Psoas muscle (tissue), 8 donors: Measurements from ENCODE around the gene MAPT. TPM values are rescaled to one million over a fixed set of nuclear protein-coding genes. Genes with fewer than 3 reads are reported as not detected.

Experiments used
- ATAC-seq, 4 donors: fragments of 200-7000 bp; cut with Tn5 transposase; one replicate each; pipeline ENCODE4 v1.9.1; 2020; ENCODE audit warnings: moderate library complexity in 3 of 4, mild to moderate bottlenecking in 2 of 4
- DNase-seq, 2 donors: peaks; one replicate each; pipeline ENCODE4 v3.0.0-alpha.2; 2020
- H3K27ac ChIP-seq: fragments of 200-600 bp; one replicate; pipeline ENCODE4 v1.8.0; 2022
- H3K27me3 ChIP-seq, 3 donors: fragments of 200-600 bp in 1 of 3; one replicate each; pipeline versions ENCODE4 v1.6.1 to v1.8.0; 2013 to 2022; ENCODE audit warnings: low read length in 2 of 3, mild to moderate bottlenecking in 2 of 3, moderate library complexity in 1 of 3; ENCODE audit not compliant: insufficient read depth in 3 of 3
- H3K36me3 ChIP-seq, 2 donors: fragments of 200-600 bp in 1 of 2; one replicate each; pipeline versions ENCODE4 v1.6.1 to v1.8.0; 2013 to 2022; ENCODE audit warnings: low read depth in 1 of 2, mild to moderate bottlenecking in 1 of 2, moderate library complexity in 1 of 2; ENCODE audit not compliant: insufficient read depth in 1 of 2
- H3K4me1 ChIP-seq: fragments of 200-600 bp; one replicate; pipeline ENCODE4 v1.8.0; 2022
- H3K4me3 ChIP-seq: fragments of 200-600 bp; one replicate; pipeline ENCODE4 v1.8.0; 2022; ENCODE audit warnings: mild to moderate bottlenecking
- H3K9me3 ChIP-seq: fragments of 200-600 bp; one replicate; pipeline ENCODE4 v1.8.0; 2022
- WGBS, 3 donors: extraction: QIAGEN DNeasy Blood & Tissue Kit; methylation state at CpG; one replicate each; pipeline versions ENCODE4 v1.1.6 to v1.1.7; 2013; 5-methylcytosine and 5-hydroxymethylcytosine counted together
- intact Hi-C, 2 donors: fragments of 100-400 bp; cut with DNase I; formaldehyde crosslinking; loops; one replicate each; pipeline versions ENCODE4 v1.11.0 to v1.14.2; 2022
- polyA plus RNA-seq, 3 donors: library from polyadenylated mRNA; stranded (reverse); fragments of 200-250 nt; gene quantifications; one replicate each; pipeline ENCODE4 v1.2.3, GENCODE V29; 2013
- total RNA-seq, 4 donors: library from RNA; stranded (reverse); fragmentation: NEBNext Ultra II Directional in 2 of 4; extraction: Animal tissue kit (Norgen Biotek cat#: 25700) in 2 of 4; gene quantifications; one replicate each; pipeline versions ENCODE4 v1.2.1 to v1.2.4, GENCODE V29; 2021 to 2023
- TF ChIP-seq, protein P1 (sequence below): fragments of 200-600 bp; IDR thresholded peaks from one replicate; pipeline ENCODE4 v1.8.0; 2022; ENCODE audit warnings: antibody characterized with exemption
- donor health status: healthy with polysubstance abuse.
- donor health status: DM: no; HTN: no; CAD: no; lungs with moderate emphysema.
- donor health status: Bipolar disorder and iron deficiency.
- donor health status: healthy.
- donor health status: DM: yes; HTN: yes; CAD: no.
- donor health status: DM: no; HTN: no; CAD: no.
- donor health status: DM: no; HTN: no; CAD: no.
- donor health status: DM: yes; HTN: yes; CAD: no.

The MAPT gene
- total and polyA plus RNA-seq, 7 donors, result 16.0 to 253 (median 104) TPM

GRCh38 chr17:46071796-46072195 is 177.4 kb downstream of the MAPT start:
- Histone ChIP-seq H3K36me3 (peaks cover 0 to 13% of the 10 kb centered on the region in 2 donors), H3K27ac (peak overlapping the region; percentile 57), H3K27me3 (no peaks in the 10 kb centered on the region), H3K4me3 (no peak overlapping the region), H3K4me1 (peaks cover 39% of the 10 kb centered on the region), H3K9me3 (no peaks in the 10 kb centered on the region)
- intact Hi-C loops, result no loop called here
- DNase-seq (no peak), ATAC-seq (peak in 2 of 4 donors; percentile 51 to 75)
- 25 to 37% (median 29%) methylated on average over 5 of the region's 5 CpGs for WGBS, 3 donors
- TF ChIP-seq, protein P1, sequence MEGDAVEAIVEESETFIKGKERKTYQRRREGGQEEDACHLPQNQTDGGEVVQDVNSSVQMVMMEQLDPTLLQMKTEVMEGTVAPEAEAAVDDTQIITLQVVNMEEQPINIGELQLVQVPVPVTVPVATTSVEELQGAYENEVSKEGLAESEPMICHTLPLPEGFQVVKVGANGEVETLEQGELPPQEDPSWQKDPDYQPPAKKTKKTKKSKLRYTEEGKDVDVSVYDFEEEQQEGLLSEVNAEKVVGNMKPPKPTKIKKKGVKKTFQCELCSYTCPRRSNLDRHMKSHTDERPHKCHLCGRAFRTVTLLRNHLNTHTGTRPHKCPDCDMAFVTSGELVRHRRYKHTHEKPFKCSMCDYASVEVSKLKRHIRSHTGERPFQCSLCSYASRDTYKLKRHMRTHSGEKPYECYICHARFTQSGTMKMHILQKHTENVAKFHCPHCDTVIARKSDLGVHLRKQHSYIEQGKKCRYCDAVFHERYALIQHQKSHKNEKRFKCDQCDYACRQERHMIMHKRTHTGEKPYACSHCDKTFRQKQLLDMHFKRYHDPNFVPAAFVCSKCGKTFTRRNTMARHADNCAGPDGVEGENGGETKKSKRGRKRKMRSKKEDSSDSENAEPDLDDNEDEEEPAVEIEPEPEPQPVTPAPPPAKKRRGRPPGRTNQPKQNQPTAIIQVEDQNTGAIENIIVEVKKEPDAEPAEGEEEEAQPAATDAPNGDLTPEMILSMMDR, result no peak

DNA sequence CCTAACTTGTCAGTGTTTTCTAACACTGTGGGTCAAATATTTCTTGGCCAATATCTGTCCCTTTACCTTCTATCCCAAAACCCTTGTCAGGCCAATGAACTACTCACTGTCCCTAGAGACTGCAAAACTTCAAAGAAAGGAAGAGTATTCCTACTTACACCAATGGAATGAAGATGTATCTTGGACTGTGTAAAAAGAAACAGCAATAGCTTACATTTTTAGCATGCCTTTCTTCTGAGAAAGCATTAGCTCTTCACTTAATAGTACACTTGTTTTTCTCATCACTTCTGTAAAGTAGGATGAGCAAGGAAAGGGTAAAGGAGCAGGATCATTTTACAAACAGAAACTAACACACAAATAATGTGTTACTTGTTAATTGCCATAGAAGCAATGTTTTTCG is 178.6 kb downstream of the MAPT start:
- Histone ChIP-seq H3K4me3 (no peak overlapping the region), H3K27ac (peak overlapping the region; percentile 57), H3K4me1 (peaks cover 44% of the 10 kb centered on the region), H3K27me3 (no peaks in the 10 kb centered on the region), H3K9me3 (no peaks in the 10 kb centered on the region), H3K36me3 (peaks cover 0 to under 1% of the 10 kb centered on the region in 2 donors)
- TF ChIP-seq, protein P1, result no peak
- intact Hi-C loops, result no loop called here
- ATAC-seq (no peak), DNase-seq (no peak)
- 64 to 67% (median 64%) methylated on average over 1 of the region's 1 CpG for WGBS, 3 donors

DNA sequence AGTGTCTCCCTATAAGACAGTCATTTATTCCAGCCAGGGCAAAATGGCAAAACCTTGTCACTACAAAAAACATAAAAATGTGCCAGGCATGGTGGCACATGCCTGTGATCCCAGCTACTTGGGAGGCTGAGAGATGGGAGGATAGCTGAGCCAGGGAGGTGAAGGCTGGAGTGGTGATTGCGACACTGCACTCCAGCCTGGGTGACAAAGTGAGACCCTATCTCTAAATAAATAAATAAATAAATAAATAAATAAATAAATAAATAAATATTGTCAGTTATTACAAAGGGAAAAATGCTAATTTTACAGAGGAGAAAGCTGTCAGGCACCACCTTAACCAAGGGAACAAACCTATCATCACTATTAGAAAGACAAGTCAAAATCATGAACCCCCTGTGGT is 180.2 kb downstream of the MAPT start:
- no peak for ATAC-seq
- intact Hi-C loops, result no loop called here
- H3K4me3 ChIP-seq, result no peak overlapping the region
- DNase-seq, result no peak
- no peak overlapping the region for H3K27ac ChIP-seq
- peaks cover 54% of the 10 kb centered on the region for H3K4me1 ChIP-seq
- H3K9me3 ChIP-seq, result no peaks in the 10 kb centered on the region
- TF ChIP-seq, protein P1, result no peak
- H3K36me3 ChIP-seq, result no peaks in the 10 kb centered on the region
- H3K27me3 ChIP-seq, result no peaks in the 10 kb centered on the region
- WGBS, 3 donors, result 96 to 100% (median 100%) methylated on average over 1 of the region's 1 CpG

Other genes starting within 250 kb of the MAPT start
- gene CRHR1, start 110.2 kb upstream of the MAPT start, total RNA-seq, result under 1 TPM in 1 of 4 donors, not detected in 3; 0.30 TPM
- under 1 TPM in 1 of 3 donors, not detected in 2; 0.09 TPM for gene CRHR1, start 110.2 kb upstream of the MAPT start, polyA plus RNA-seq
- gene SPPL2C, start 49.7 kb upstream of the MAPT start, total RNA-seq, result not detected
- gene SPPL2C, start 49.7 kb upstream of the MAPT start, polyA plus RNA-seq, result not detected
- 1 to 10 TPM in 1 of 4 donors, not detected in 3; 2.0 TPM for gene STH, start 104.7 kb downstream of the MAPT start, total RNA-seq
- gene STH, start 104.7 kb downstream of the MAPT start, polyA plus RNA-seq, result under 1 TPM in 2 of 3 donors, not detected in 1; 0.25 to 0.26 TPM